WTC11 (cell line): ENCODE data around the gene PAK5. TPM values are rescaled to one million over a fixed set of nuclear protein-coding genes. Genes with fewer than 3 reads are reported as not detected.

Experiments used
- ATAC-seq: fragments of 200-7000 bp; cut with Tn5 transposase; 2 replicates; pipeline ENCODE4 v1.10.0; 2021; ENCODE audit warnings: mild to moderate bottlenecking, moderate library complexity
- CTCF ChIA-PET: fragments of 300-600 bp; sonication (Branson Sonifier 250); formaldehyde crosslinking; loops from one replicate; lab custom pipeline; 2021; ENCODE audit warnings: antibody characterized with exemption; lab: Charles Lee
- POLR2A ChIA-PET: fragments of 350-600 bp; sonication (Branson Sonifier 250); formaldehyde crosslinking; loops from one replicate; lab custom pipeline; 2021; ENCODE audit warnings: antibody characterized with exemption; lab: Charles Lee
- DNase-seq: peaks from one replicate; pipeline ENCODE4 v3.0.0; 2021; ENCODE audit warnings: low spot score
- H3K27ac Mint-ChIP-seq: 2 replicates; pipeline ENCODE4 v1.8.0; 2021; ENCODE audit warnings: mixed read lengths
- H3K27me3 Mint-ChIP-seq: 2 replicates; pipeline ENCODE4 v1.8.0; 2021; ENCODE audit warnings: low read depth, mild to moderate bottlenecking, moderate library complexity, mixed read lengths
- H3K36me3 Mint-ChIP-seq: 2 replicates; pipeline ENCODE4 v1.8.0; 2021; ENCODE audit warnings: mixed read lengths
- H3K4me1 Mint-ChIP-seq: 2 replicates; pipeline ENCODE4 v1.8.0; 2022; ENCODE audit warnings: mixed read lengths
- H3K4me3 Mint-ChIP-seq: 2 replicates; pipeline ENCODE4 v1.8.0; 2021; ENCODE audit warnings: mild to moderate bottlenecking, moderate library complexity, mixed read lengths
- H3K9me3 Mint-ChIP-seq: 2 replicates; pipeline ENCODE4 v1.8.0; 2021; ENCODE audit warnings: mixed read lengths
- CREB1 ChIP-seq: sonication (generic); formaldehyde crosslinking; IDR thresholded peaks from 2 replicates; pipeline ENCODE4 v1.8.0; 2023; ENCODE audit warnings: mild to moderate bottlenecking, missing genetic modification reagents
- CREM ChIP-seq: sonication (generic); formaldehyde crosslinking; IDR thresholded peaks from 2 replicates; pipeline ENCODE4 v1.8.1; 2022; ENCODE audit warnings: mild to moderate bottlenecking, missing genetic modification reagents, moderate library complexity
- EMX1 ChIP-seq: fragments of 250-450 bp; sonication (Bioruptor Pico); IDR thresholded peaks from 2 replicates; pipeline ENCODE4 v1.8.0; 2021; ENCODE audit warnings: mild to moderate bottlenecking
- ESRRA ChIP-seq: sonication (generic); formaldehyde crosslinking; IDR thresholded peaks from 2 replicates; pipeline ENCODE4 v1.8.1; 2022; ENCODE audit warnings: mild to moderate bottlenecking, missing genetic modification reagents, borderline replicate concordance
- GTF2I ChIP-seq: fragments of 250-450 bp; sonication (Bioruptor Pico); conservative IDR thresholded peaks from 2 replicates; pipeline ENCODE4 v1.4.0; 2021; ENCODE audit warnings: mild to moderate bottlenecking
- HMGA2 ChIP-seq: fragments of 250-450 bp; sonication (Bioruptor Pico); IDR thresholded peaks from 2 replicates; pipeline ENCODE4 v1.4.0; 2021; ENCODE audit warnings: mild to moderate bottlenecking, moderate library complexity
- IRF2 ChIP-seq: sonication (generic); formaldehyde crosslinking; IDR thresholded peaks from 2 replicates; pipeline ENCODE4 v1.8.0; 2022; ENCODE audit warnings: low read depth, missing genetic modification reagents, borderline replicate concordance
- JUN ChIP-seq: sonication (generic); formaldehyde crosslinking; IDR thresholded peaks from 2 replicates; pipeline ENCODE4 v1.8.0; 2023; ENCODE audit warnings: mild to moderate bottlenecking, missing genetic modification reagents
- KAT7 ChIP-seq: sonication (generic); formaldehyde crosslinking; IDR thresholded peaks from 2 replicates; pipeline ENCODE4 v1.8.1; 2023; ENCODE audit warnings: missing genetic modification reagents, mild to moderate bottlenecking, borderline replicate concordance
- NFATC4 ChIP-seq: fragments of 250-450 bp; sonication (Bioruptor Pico); IDR thresholded peaks from 2 replicates; pipeline ENCODE4 v1.9.0; 2021; ENCODE audit warnings: mild to moderate bottlenecking
- PRRX2 ChIP-seq: fragments of 250-450 bp; sonication (Bioruptor Pico); IDR thresholded peaks from 2 replicates; pipeline ENCODE4 v1.8.0; 2021; ENCODE audit warnings: mild to moderate bottlenecking
- SP1 ChIP-seq: sonication (generic); formaldehyde crosslinking; conservative IDR thresholded peaks from 2 replicates; pipeline ENCODE4 v1.8.1; 2022; ENCODE audit warnings: missing genetic modification reagents
- ZNF671 ChIP-seq: fragments of 250-450 bp; sonication (Bioruptor Pico); IDR thresholded peaks from 2 replicates; pipeline ENCODE4 v1.8.0; 2021; ENCODE audit warnings: mild to moderate bottlenecking
- total RNA-seq: library from RNA; stranded (reverse); gene quantifications from 3 replicates; pipeline ENCODE4 v1.2.3, GENCODE V29; 2021
- TF ChIP-seq, protein P1 (sequence below): fragments of 200-600 bp; IDR thresholded peaks from 2 replicates; pipeline ENCODE4 v1.8.0; 2022; ENCODE audit warnings: antibody characterized with exemption
- TF ChIP-seq, protein P2 (sequence below): sonication (generic); formaldehyde crosslinking; IDR thresholded peaks from 2 replicates; pipeline ENCODE4 v1.8.1; 2023; ENCODE audit warnings: mild to moderate bottlenecking, missing genetic modification reagents, moderate library complexity
- TF ChIP-seq, protein P3 (sequence below): sonication (generic); formaldehyde crosslinking; IDR thresholded peaks from 2 replicates; pipeline ENCODE4 v1.8.1; 2023; ENCODE audit warnings: mild to moderate bottlenecking, missing genetic modification reagents, moderate library complexity
- TF ChIP-seq, protein P4 (sequence below): fragments of 250-450 bp; sonication (Bioruptor Pico); IDR thresholded peaks from 2 replicates; pipeline ENCODE4 v2.1.2; 2022; ENCODE audit warnings: mild to moderate bottlenecking, moderate library complexity
- TF ChIP-seq, protein P5 (sequence below): sonication (generic); formaldehyde crosslinking; IDR thresholded peaks from 2 replicates; pipeline ENCODE4 v1.8.0; 2022; ENCODE audit warnings: mild to moderate bottlenecking, missing genetic modification reagents
- TF ChIP-seq, protein P6 (sequence below): fragments of 250-450 bp; sonication (Bioruptor Pico); conservative IDR thresholded peaks from 2 replicates; pipeline ENCODE4 v1.9.0; 2021; ENCODE audit warnings: mild to moderate bottlenecking
- TF ChIP-seq, protein P7 (sequence below): sonication (generic); formaldehyde crosslinking; IDR thresholded peaks from 2 replicates; pipeline ENCODE4 v1.8.1; 2023; ENCODE audit warnings: mild to moderate bottlenecking, missing genetic modification reagents

PAK5 gene
- total RNA-seq, 1 experiment from 2014 or later, result 0.31 TPM

DNA sequence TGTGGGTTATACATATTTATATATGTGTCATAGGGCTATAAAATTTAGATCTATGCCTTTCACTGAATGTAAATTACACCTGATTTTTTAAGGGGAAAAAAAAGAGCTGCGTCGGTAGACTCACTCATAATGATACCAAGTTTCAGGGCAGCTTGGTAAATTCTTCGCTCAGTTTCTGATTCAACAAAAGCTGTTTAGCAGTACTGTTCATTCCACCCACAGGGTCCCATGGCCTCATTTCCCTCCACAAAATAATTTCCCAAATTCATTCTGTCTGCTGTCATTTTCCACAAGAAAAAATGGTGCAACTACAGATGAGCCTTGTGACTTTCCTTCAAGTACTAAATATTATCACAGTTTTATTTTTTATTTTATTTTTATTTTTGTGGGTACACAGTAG is 63.7 kb downstream of the PAK5 start:
- no peak for ATAC-seq
- H3K9me3 Mint-ChIP-seq, result no peaks in the 10 kb centered on the region; the same call in 1 of the 2 replicates
- DNase-seq, result no peak
- no peak overlapping the region for H3K4me3 Mint-ChIP-seq
- no peaks in the 10 kb centered on the region; the same call in 1 of the 2 replicates for H3K27me3 Mint-ChIP-seq
- no peaks in the 10 kb centered on the region for H3K4me1 Mint-ChIP-seq
- ChIA-PET POLR2A (no interaction called here), CTCF (no interaction called here)
- TF ChIP-seq EMX1, result no peak
- H3K36me3 Mint-ChIP-seq, result no peaks in the 10 kb centered on the region
- H3K27ac Mint-ChIP-seq, result no peak overlapping the region

DNA sequence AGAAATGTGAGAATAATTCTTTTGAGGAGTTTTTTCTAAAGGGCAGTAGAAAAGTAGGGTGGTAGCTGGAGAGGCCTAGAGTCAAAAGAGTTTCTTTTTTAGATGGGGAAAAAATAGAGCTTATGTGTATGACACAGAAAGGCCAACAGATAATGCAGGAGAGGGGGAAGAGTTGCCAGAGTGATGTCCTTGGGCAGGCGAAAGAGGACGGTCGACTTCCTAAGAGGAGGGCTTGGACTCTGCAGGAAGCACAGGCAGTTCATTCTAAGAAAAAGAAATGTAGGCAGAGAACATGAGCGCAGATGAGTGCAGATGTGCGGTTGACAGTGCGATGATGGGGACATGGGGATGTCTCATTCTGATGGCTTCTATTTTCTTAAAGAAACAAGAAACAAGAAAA is 68.9 kb downstream of the PAK5 start:
- Mint-ChIP-seq H3K4me1 (no peaks in the 10 kb centered on the region), H3K4me3 (no peak overlapping the region), H3K27me3 (no peaks in the 10 kb centered on the region; the same call in 1 of the 2 replicates), H3K9me3 (no peaks in the 10 kb centered on the region; the same call in 1 of the 2 replicates), H3K27ac (no peak overlapping the region)
- ATAC-seq (no peak), DNase-seq (no peak)
- POLR2A ChIA-PET, result interaction anchor here (0.6 kb wide), 1 partner anchor 1274 kb away, joined by 5 read pairs; no protein-coding TSS in a partner anchor
- TF ChIP-seq, protein P1, sequence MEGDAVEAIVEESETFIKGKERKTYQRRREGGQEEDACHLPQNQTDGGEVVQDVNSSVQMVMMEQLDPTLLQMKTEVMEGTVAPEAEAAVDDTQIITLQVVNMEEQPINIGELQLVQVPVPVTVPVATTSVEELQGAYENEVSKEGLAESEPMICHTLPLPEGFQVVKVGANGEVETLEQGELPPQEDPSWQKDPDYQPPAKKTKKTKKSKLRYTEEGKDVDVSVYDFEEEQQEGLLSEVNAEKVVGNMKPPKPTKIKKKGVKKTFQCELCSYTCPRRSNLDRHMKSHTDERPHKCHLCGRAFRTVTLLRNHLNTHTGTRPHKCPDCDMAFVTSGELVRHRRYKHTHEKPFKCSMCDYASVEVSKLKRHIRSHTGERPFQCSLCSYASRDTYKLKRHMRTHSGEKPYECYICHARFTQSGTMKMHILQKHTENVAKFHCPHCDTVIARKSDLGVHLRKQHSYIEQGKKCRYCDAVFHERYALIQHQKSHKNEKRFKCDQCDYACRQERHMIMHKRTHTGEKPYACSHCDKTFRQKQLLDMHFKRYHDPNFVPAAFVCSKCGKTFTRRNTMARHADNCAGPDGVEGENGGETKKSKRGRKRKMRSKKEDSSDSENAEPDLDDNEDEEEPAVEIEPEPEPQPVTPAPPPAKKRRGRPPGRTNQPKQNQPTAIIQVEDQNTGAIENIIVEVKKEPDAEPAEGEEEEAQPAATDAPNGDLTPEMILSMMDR, result no peak
- no peak for TF ChIP-seq ZNF671 (CRISPR knock-in tag)
- TF ChIP-seq CREM, result no peak
- TF ChIP-seq, protein P2, sequence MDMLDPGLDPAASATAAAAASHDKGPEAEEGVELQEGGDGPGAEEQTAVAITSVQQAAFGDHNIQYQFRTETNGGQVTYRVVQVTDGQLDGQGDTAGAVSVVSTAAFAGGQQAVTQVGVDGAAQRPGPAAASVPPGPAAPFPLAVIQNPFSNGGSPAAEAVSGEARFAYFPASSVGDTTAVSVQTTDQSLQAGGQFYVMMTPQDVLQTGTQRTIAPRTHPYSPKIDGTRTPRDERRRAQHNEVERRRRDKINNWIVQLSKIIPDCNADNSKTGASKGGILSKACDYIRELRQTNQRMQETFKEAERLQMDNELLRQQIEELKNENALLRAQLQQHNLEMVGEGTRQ, result no peak
- TF ChIP-seq ESRRA (CRISPR knock-in tag), result no peak
- TF ChIP-seq, protein P3, sequence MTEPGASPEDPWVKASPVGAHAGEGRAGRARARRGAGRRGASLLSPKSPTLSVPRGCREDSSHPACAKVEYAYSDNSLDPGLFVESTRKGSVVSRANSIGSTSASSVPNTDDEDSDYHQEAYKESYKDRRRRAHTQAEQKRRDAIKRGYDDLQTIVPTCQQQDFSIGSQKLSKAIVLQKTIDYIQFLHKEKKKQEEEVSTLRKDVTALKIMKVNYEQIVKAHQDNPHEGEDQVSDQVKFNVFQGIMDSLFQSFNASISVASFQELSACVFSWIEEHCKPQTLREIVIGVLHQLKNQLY (CRISPR knock-in tag), result no peak
- no peak for TF ChIP-seq NFATC4
- no peak for TF ChIP-seq KAT7
- TF ChIP-seq, protein P4, sequence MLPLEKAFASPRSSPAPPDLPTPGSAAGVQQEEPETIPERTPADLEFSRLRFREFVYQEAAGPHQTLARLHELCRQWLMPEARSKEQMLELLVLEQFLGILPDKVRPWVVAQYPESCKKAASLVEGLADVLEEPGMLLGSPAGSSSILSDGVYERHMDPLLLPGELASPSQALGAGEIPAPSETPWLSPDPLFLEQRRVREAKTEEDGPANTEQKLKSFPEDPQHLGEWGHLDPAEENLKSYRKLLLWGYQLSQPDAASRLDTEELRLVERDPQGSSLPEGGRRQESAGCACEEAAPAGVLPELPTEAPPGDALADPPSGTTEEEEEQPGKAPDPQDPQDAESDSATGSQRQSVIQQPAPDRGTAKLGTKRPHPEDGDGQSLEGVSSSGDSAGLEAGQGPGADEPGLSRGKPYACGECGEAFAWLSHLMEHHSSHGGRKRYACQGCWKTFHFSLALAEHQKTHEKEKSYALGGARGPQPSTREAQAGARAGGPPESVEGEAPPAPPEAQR (CRISPR knock-in tag), result no peak
- TF ChIP-seq, protein P5, sequence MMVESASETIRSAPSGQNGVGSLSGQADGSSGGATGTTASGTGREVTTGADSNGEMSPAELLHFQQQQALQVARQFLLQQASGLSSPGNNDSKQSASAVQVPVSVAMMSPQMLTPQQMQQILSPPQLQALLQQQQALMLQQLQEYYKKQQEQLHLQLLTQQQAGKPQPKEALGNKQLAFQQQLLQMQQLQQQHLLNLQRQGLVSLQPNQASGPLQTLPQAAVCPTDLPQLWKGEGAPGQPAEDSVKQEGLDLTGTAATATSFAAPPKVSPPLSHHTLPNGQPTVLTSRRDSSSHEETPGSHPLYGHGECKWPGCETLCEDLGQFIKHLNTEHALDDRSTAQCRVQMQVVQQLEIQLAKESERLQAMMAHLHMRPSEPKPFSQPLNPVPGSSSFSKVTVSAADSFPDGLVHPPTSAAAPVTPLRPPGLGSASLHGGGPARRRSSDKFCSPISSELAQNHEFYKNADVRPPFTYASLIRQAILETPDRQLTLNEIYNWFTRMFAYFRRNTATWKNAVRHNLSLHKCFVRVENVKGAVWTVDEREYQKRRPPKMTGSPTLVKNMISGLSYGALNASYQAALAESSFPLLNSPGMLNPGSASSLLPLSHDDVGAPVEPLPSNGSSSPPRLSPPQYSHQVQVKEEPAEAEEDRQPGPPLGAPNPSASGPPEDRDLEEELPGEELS (CRISPR knock-in tag), result no peak
- TF ChIP-seq IRF2 (CRISPR knock-in tag), result no peak
- TF ChIP-seq, protein P6, sequence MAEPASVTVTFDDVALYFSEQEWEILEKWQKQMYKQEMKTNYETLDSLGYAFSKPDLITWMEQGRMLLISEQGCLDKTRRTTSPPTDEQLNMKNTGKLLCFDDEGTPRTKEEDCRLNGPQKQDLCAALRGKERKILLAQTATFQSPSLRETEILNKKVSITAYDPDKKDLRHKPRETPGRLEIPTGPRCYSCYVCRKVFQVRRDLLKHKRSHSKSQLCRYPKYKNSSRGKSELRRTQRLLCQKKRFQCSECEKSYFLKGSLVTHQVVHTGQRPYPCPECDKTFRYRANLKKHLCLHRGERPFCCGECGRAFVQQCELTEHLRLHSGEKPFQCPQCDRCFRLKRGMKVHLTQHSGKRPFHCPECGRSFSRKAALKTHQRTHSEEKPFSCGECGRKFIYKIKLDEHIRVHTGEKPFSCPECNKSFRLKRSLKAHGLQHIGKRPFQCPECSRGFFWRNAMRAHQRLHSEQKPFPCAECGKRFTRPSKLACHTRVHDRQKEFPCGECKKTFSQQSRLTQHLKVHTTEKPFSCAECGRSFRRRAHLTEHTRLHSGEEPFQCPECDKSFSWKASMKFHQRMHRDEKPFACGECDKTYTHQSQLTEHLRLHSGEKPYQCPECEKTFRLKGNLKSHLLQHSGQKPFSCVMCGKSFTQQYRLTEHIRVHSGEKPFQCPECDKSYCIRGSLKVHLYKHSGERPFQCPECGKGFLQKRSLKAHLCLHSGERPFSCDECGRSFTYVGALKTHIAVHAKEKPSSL (CRISPR knock-in tag), result no peak
- TF ChIP-seq CREB1 (CRISPR knock-in tag), result no peak
- TF ChIP-seq, protein P7, sequence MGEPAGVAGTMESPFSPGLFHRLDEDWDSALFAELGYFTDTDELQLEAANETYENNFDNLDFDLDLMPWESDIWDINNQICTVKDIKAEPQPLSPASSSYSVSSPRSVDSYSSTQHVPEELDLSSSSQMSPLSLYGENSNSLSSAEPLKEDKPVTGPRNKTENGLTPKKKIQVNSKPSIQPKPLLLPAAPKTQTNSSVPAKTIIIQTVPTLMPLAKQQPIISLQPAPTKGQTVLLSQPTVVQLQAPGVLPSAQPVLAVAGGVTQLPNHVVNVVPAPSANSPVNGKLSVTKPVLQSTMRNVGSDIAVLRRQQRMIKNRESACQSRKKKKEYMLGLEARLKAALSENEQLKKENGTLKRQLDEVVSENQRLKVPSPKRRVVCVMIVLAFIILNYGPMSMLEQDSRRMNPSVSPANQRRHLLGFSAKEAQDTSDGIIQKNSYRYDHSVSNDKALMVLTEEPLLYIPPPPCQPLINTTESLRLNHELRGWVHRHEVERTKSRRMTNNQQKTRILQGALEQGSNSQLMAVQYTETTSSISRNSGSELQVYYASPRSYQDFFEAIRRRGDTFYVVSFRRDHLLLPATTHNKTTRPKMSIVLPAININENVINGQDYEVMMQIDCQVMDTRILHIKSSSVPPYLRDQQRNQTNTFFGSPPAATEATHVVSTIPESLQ (CRISPR knock-in tag), result no peak
- no peak for TF ChIP-seq GTF2I (CRISPR knock-in tag)
- TF ChIP-seq JUN, result no peak
- no peak for TF ChIP-seq PRRX2
- no peak for TF ChIP-seq SP1
- no peak for TF ChIP-seq HMGA2 (CRISPR knock-in tag)
- TF ChIP-seq, all 79 proteins: peak for 0
- no peaks in the 10 kb centered on the region for H3K36me3 Mint-ChIP-seq
- CTCF ChIA-PET, result no interaction called here
